BE2C (cell line): ENCODE results near the gene LAMC1.

ENCODE experiments used
- DNase-seq: peaks from one replicate; pipeline ENCODE4 v3.0.0-alpha.2; 2020
- H3K27me3 ChIP-seq: fragments of 250-450 bp; sonication (Bioruptor Pico); 2 replicates; pipeline ENCODE4 v1.5.1; 2020; ENCODE audit warnings: mild to moderate bottlenecking
- H3K36me3 ChIP-seq: fragments of 250-450 bp; sonication (Bioruptor Pico); 2 replicates; pipeline ENCODE4 v1.5.1; 2020; ENCODE audit warnings: mild to moderate bottlenecking
- H3K4me1 ChIP-seq: fragments of 250-450 bp; sonication (Bioruptor Pico); 2 replicates; pipeline ENCODE4 v1.5.1; 2020
- H3K4me3 ChIP-seq: 2 replicates; pipeline ENCODE4 v1.5.1; 2011; ENCODE audit warnings: low read depth, low read length
- H3K9me3 ChIP-seq: fragments of 250-450 bp; sonication (Bioruptor Pico); 2 replicates; pipeline ENCODE4 v1.5.1; 2020
- TF ChIP-seq, protein P1 (sequence below): IDR thresholded peaks from 2 replicates; pipeline ENCODE4 v1.5.1; 2012; ENCODE audit warnings: mild to moderate bottlenecking, low read depth, low read length

The LAMC1 gene

DNA sequence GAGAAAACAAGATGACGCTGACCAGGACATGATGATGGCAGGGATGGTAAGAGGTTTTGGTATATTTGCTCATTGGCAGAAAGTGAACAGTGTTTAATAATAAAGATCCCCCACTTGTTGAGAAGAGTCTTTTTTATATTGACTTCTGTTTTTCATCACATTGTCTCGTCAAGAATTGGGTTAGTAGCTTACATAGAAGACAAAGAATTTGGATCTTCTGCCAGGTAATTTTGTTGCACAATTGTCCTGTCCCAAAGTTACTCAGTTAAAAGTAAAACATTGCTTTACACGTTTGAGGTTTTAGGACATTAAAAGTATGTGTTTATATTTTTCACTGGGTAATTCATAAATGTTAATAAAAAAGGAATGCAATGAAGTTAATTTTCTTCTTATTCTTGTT lies 114.6 kb downstream of the LAMC1 start:
- peaks cover 52% of the 10 kb centered on the region for H3K36me3 ChIP-seq
- TF ChIP-seq, protein P1, sequence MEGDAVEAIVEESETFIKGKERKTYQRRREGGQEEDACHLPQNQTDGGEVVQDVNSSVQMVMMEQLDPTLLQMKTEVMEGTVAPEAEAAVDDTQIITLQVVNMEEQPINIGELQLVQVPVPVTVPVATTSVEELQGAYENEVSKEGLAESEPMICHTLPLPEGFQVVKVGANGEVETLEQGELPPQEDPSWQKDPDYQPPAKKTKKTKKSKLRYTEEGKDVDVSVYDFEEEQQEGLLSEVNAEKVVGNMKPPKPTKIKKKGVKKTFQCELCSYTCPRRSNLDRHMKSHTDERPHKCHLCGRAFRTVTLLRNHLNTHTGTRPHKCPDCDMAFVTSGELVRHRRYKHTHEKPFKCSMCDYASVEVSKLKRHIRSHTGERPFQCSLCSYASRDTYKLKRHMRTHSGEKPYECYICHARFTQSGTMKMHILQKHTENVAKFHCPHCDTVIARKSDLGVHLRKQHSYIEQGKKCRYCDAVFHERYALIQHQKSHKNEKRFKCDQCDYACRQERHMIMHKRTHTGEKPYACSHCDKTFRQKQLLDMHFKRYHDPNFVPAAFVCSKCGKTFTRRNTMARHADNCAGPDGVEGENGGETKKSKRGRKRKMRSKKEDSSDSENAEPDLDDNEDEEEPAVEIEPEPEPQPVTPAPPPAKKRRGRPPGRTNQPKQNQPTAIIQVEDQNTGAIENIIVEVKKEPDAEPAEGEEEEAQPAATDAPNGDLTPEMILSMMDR, result no peak
- no peak for DNase-seq

GRCh38 chr1:183138301-183138700 lies 115.1 kb downstream of the LAMC1 start:
- Histone ChIP-seq H3K4me3 (no peak overlapping the region), H3K9me3 (no peaks in the 10 kb centered on the region), H3K4me1 (no peaks in the 10 kb centered on the region), H3K36me3 (peaks cover 50% of the 10 kb centered on the region), H3K27me3 (no peaks in the 10 kb centered on the region)
- DNase-seq, result no peak
- TF ChIP-seq, protein P1, result no peak

More for the DNA sequence above, 114.6 kb downstream of the LAMC1 start:
- no peaks in the 10 kb centered on the region for H3K27me3 ChIP-seq
- no peak overlapping the region for H3K4me3 ChIP-seq
- no peaks in the 10 kb centered on the region for H3K9me3 ChIP-seq
- no peaks in the 10 kb centered on the region for H3K4me1 ChIP-seq

DNA sequence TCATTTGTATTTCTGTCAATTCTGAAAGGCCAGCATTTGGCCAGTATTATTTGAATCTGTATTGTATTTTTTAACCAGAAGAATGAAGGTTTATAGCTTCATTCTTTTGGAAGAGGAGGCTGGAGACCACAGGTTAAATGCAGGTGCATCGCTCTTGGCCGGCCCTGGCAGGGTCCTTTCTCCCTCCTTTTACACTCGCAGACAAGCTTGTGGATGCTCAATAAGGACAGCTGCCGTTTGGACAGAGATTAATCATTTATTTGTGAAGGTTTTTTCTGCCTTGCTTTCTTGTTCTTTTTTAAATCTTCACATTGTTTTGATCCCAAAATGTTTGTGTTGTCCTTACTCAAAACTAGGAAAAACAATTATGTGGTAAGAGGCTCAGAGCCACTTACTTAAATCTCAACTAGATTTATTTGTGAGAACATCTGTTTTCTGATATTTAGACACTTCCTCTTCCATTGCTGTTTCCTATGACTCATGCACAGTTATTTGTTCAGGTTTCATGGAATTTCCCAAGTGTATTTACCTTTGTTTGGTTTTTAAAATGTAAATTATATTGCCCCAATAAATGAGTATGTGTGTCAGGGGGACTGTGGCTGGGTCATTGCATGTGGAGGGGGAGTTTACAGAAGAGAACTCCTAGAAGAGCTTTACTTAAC lies 116.2 kb downstream of the LAMC1 start:
- Histone ChIP-seq H3K4me1 (no peaks in the 10 kb centered on the region), H3K36me3 (peaks cover 40% of the 10 kb centered on the region), H3K27me3 (no peaks in the 10 kb centered on the region), H3K4me3 (no peak overlapping the region), H3K9me3 (no peaks in the 10 kb centered on the region)
- TF ChIP-seq, protein P1, result no peak
- DNase-seq, result no peak

DNA sequence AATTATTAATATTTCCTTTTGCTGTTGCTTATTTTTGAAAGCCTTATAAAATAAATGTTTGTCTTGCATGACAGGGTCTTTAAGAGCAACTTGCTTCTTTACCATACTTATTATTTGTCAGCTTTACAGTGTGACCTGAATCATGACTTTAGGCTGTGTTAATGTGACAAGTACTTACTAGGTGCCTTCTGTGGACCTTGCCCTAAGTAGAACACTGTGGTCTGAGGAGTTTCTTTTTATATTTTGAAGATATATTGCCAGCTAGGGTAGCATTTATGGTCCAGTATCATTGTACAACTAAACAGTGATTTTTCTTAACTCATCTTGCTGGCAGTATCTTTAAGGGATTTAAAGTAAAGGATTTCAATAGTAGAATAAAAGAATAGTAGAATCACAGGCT lies 117.4 kb downstream of the LAMC1 start:
- peaks cover 32% of the 10 kb centered on the region for H3K36me3 ChIP-seq
- H3K4me3 ChIP-seq, result no peak overlapping the region
- no peaks in the 10 kb centered on the region for H3K4me1 ChIP-seq
- H3K27me3 ChIP-seq, result no peaks in the 10 kb centered on the region
- TF ChIP-seq, protein P1, result no peak
- no peaks in the 10 kb centered on the region for H3K9me3 ChIP-seq
- no peak for DNase-seq

GRCh38 chr1:183142171-183142570 lies 119.0 kb downstream of the LAMC1 start:
- Histone ChIP-seq H3K36me3 (peaks cover 21% of the 10 kb centered on the region), H3K4me3 (no peak overlapping the region), H3K27me3 (no peaks in the 10 kb centered on the region), H3K4me1 (no peaks in the 10 kb centered on the region), H3K9me3 (no peaks in the 10 kb centered on the region)
- TF ChIP-seq, protein P1, result no peak
- DNase-seq, result no peak

DNA sequence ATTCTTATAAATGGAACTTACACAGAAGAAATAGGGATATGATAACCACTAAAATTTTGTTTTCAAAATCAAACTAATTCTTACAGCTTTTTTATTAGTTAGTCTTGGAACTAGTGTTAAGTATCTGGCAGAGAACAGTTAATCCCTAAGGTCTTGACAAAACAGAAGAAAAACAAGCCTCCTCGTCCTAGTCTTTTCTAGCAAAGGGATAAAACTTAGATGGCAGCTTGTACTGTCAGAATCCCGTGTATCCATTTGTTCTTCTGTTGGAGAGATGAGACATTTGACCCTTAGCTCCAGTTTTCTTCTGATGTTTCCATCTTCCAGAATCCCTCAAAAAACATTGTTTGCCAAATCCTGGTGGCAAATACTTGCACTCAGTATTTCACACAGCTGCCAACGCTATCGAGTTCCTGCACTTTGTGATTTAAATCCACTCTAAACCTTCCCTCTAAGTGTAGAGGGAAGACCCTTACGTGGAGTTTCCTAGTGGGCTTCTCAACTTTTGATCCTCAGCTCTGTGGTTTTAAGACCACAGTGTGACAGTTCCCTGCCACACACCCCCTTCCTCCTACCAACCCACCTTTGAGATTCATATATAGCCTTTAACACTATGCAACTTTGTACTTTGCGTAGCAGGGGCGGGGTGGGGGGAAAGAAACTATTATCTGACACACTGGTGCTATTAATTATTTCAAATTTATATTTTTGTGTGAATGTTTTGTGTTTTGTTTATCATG lies 120.5 kb downstream of the LAMC1 start:
- no peak for DNase-seq
- H3K4me1 ChIP-seq, result no peaks in the 10 kb centered on the region
- TF ChIP-seq, protein P1, result no peak
- peaks cover 16% of the 10 kb centered on the region for H3K36me3 ChIP-seq
- no peaks in the 10 kb centered on the region for H3K27me3 ChIP-seq
- no peaks in the 10 kb centered on the region for H3K9me3 ChIP-seq
- no peak overlapping the region for H3K4me3 ChIP-seq
